ENCODE results near the gene BTNL3.

BTNL3 gene, protein sequence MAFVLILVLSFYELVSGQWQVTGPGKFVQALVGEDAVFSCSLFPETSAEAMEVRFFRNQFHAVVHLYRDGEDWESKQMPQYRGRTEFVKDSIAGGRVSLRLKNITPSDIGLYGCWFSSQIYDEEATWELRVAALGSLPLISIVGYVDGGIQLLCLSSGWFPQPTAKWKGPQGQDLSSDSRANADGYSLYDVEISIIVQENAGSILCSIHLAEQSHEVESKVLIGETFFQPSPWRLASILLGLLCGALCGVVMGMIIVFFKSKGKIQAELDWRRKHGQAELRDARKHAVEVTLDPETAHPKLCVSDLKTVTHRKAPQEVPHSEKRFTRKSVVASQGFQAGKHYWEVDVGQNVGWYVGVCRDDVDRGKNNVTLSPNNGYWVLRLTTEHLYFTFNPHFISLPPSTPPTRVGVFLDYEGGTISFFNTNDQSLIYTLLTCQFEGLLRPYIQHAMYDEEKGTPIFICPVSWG

GRCh38 chr5:180988592-180988991 is at the start of gene BTNL3:
BTNL3 (plus strand) TSS chr5:180988846; CDS start chr5:180989029, 183 bp downstream.
- H3K4me3 ChIP-seq (ENCODE audit: low read depth, low read length), result no peak within 1 kb of the TSS
- TF ChIP-seq POLR2A (IDR thresholded peaks at IDR 0.05; ENCODE audit: extremely low read depth, insufficient read length) (no peak), MYC (IDR thresholded peaks at IDR 0.05; ENCODE audit: low read depth, low read length) (no peak), MAX (IDR thresholded peaks at IDR 0.05; ENCODE audit: low read depth, low read length) (no peak)
- TF ChIP-seq, protein P1, sequence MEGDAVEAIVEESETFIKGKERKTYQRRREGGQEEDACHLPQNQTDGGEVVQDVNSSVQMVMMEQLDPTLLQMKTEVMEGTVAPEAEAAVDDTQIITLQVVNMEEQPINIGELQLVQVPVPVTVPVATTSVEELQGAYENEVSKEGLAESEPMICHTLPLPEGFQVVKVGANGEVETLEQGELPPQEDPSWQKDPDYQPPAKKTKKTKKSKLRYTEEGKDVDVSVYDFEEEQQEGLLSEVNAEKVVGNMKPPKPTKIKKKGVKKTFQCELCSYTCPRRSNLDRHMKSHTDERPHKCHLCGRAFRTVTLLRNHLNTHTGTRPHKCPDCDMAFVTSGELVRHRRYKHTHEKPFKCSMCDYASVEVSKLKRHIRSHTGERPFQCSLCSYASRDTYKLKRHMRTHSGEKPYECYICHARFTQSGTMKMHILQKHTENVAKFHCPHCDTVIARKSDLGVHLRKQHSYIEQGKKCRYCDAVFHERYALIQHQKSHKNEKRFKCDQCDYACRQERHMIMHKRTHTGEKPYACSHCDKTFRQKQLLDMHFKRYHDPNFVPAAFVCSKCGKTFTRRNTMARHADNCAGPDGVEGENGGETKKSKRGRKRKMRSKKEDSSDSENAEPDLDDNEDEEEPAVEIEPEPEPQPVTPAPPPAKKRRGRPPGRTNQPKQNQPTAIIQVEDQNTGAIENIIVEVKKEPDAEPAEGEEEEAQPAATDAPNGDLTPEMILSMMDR (IDR thresholded peaks at IDR 0.05; ENCODE audit: low read depth, low read length), result no peak
- DNase-seq (ENCODE audit: low read depth), result no peak

GRCh38 chr5:180950291-180950949 is 38.2 kb upstream of the BTNL3 start:
- no peak overlapping the region for H3K4me3 ChIP-seq (ENCODE audit: low read depth, low read length)
- no peak for TF ChIP-seq MYC (IDR thresholded peaks at IDR 0.05; ENCODE audit: low read depth, low read length)
- TF ChIP-seq, protein P1 (IDR thresholded peaks at IDR 0.05; ENCODE audit: low read depth, low read length), result no peak
- no peak for TF ChIP-seq POLR2A (IDR thresholded peaks at IDR 0.05; ENCODE audit: extremely low read depth, insufficient read length)
- TF ChIP-seq MAX (IDR thresholded peaks at IDR 0.05; ENCODE audit: low read depth, low read length), result no peak
- no peak for DNase-seq (ENCODE audit: low read depth)

- no peak for TF ChIP-seq MYC (IDR thresholded peaks at IDR 0.05; ENCODE audit: low read depth, low read length)
- no peak for TF ChIP-seq POLR2A (IDR thresholded peaks at IDR 0.05; ENCODE audit: extremely low read depth, insufficient read length)
- no peak overlapping the region for H3K4me3 ChIP-seq (ENCODE audit: low read depth, low read length)
- no peak for DNase-seq (ENCODE audit: low read depth)
These were observed 29.0 kb upstream of the BTNL3 start for GRCh38 chr5:180959661-180960060.

- TF ChIP-seq, protein P1 (IDR thresholded peaks at IDR 0.05; ENCODE audit: low read depth, low read length), result no peak
- no peak for TF ChIP-seq MAX (IDR thresholded peaks at IDR 0.05; ENCODE audit: low read depth, low read length)
- no peak for TF ChIP-seq POLR2A (IDR thresholded peaks at IDR 0.05; ENCODE audit: extremely low read depth, insufficient read length)
- TF ChIP-seq MYC (IDR thresholded peaks at IDR 0.05; ENCODE audit: low read depth, low read length), result no peak
- no peak for DNase-seq (ENCODE audit: low read depth)
- no peak overlapping the region for H3K4me3 ChIP-seq (ENCODE audit: low read depth, low read length)
These were observed 28.4 kb upstream of the BTNL3 start for GRCh38 chr5:180960209-180960608.

DNA sequence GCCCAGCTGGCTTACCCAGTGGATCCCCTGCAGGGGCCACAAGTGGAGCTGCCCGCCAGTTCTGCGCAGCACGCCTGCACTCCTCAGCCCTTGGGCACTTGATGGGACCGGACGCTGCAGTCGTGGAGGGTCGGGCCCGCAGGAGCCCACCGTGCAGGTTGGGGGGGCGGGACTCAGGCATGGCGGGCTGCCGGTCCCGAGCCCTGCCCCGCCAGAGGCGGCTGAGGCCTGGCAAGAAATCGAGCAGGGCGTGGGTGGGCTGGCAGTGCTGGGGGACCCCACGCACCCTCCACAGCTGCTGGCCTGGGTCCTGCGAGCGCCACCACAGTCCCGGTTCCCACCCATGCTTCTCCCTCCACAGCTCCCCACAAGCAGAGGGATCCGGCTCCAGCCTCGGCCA is 19.2 kb upstream of the BTNL3 start:
- no peak overlapping the region for H3K4me3 ChIP-seq (ENCODE audit: low read depth, low read length)
- TF ChIP-seq MAX (IDR thresholded peaks at IDR 0.05; ENCODE audit: low read depth, low read length) (no peak), MYC (IDR thresholded peaks at IDR 0.05; ENCODE audit: low read depth, low read length) (no peak), POLR2A (IDR thresholded peaks at IDR 0.05; ENCODE audit: extremely low read depth, insufficient read length) (no peak)
- TF ChIP-seq, protein P1 (IDR thresholded peaks at IDR 0.05; ENCODE audit: low read depth, low read length), result no peak
- DNase-seq (ENCODE audit: low read depth), result no peak

GRCh38 chr5:180970336-180970735 is 18.3 kb upstream of the BTNL3 start:
- no peak for DNase-seq (ENCODE audit: low read depth)
- H3K4me3 ChIP-seq (ENCODE audit: low read depth, low read length), result no peak overlapping the region
- TF ChIP-seq MAX (IDR thresholded peaks at IDR 0.05; ENCODE audit: low read depth, low read length) (no peak), POLR2A (IDR thresholded peaks at IDR 0.05; ENCODE audit: extremely low read depth, insufficient read length) (no peak), MYC (IDR thresholded peaks at IDR 0.05; ENCODE audit: low read depth, low read length) (no peak)
- TF ChIP-seq, protein P1 (IDR thresholded peaks at IDR 0.05; ENCODE audit: low read depth, low read length), result no peak
